Measurements from ENCODE around the gene PSMG3. TPM values are rescaled to one million over a fixed set of nuclear protein-coding genes. Genes with fewer than 3 reads are reported as not detected.
"Not testable (repeated sequence)": the region's sequence is repeated elsewhere in the genome, so short reads cannot be mapped to it uniquely, and the experiment has no call there.

Gene PSMG3
- total RNA-seq, 1 donor from 2014 or later: 20.3 TPM

- no peak overlapping the region for H3K4me3 ChIP-seq
- ATAC-seq: no peak
- no peak for DNase-seq
- H3K27me3 ChIP-seq: peaks cover 25% of the 10 kb centered on the region
- H3K9me3 ChIP-seq: peaks cover 7% of the 10 kb centered on the region
- TF ChIP-seq CTCF (IDR thresholded peaks at IDR 0.05): no peak
- H3K4me1 ChIP-seq: no peaks in the 10 kb centered on the region
- H3K27ac ChIP-seq: no peak overlapping the region
- intact Hi-C loops (cut with DNase I): no loop called here
- H3K36me3 ChIP-seq: no peaks in the 10 kb centered on the region
Measured at GRCh38 chr7:1587738-1588137, 17.9 kb upstream of the PSMG3 start.

- Histone ChIP-seq H3K9me3 (peaks cover 7% of the 10 kb centered on the region), H3K27me3 (peaks cover 18% of the 10 kb centered on the region), H3K36me3 (no peaks in the 10 kb centered on the region), H3K27ac (no peak overlapping the region), H3K4me1 (no peaks in the 10 kb centered on the region), H3K4me3 (no peak overlapping the region)
- no peak for ATAC-seq
- intact Hi-C loops (cut with DNase I): no loop called here
- no peak for TF ChIP-seq CTCF (IDR thresholded peaks at IDR 0.05)
- DNase-seq: no peak
Measured at GRCh38 chr7:1586827-1587705, 17.2 kb upstream of the PSMG3 start.

GRCh38 chr7:1586126-1586826 lies 16.4 kb upstream of the PSMG3 start:
- intact Hi-C loops (cut with DNase I): no loop called here
- no peak overlapping the region for H3K27ac ChIP-seq
- no peaks in the 10 kb centered on the region for H3K4me1 ChIP-seq
- no peaks in the 10 kb centered on the region for H3K36me3 ChIP-seq
- H3K4me3 ChIP-seq: no peak overlapping the region
- ATAC-seq (no peak), DNase-seq (no peak)
- H3K27me3 ChIP-seq: peaks cover 10% of the 10 kb centered on the region
- H3K9me3 ChIP-seq: peaks cover 7% of the 10 kb centered on the region
- no peak for TF ChIP-seq CTCF (IDR thresholded peaks at IDR 0.05)

GRCh38 chr7:1585142-1585981 lies 15.5 kb upstream of the PSMG3 start:
- DNase-seq (no peak), ATAC-seq (no peak)
- TF ChIP-seq CTCF (IDR thresholded peaks at IDR 0.05): no peak
- Histone ChIP-seq H3K36me3 (no peaks in the 10 kb centered on the region), H3K4me3 (no peak overlapping the region), H3K9me3 (peaks cover 7% of the 10 kb centered on the region), H3K4me1 (no peaks in the 10 kb centered on the region), H3K27ac (no peak overlapping the region), H3K27me3 (peaks cover 1% of the 10 kb centered on the region)
- intact Hi-C loops (cut with DNase I): no loop called here

GRCh38 chr7:1584700-1585099 lies 14.9 kb upstream of the PSMG3 start:
- Histone ChIP-seq H3K4me1 (no peaks in the 10 kb centered on the region), H3K27me3 (no peaks in the 10 kb centered on the region), H3K36me3 (no peaks in the 10 kb centered on the region), H3K27ac (no peak overlapping the region), H3K4me3 (no peak overlapping the region), H3K9me3 (peaks cover 7% of the 10 kb centered on the region)
- intact Hi-C loops (cut with DNase I): no loop called here
- no peak for TF ChIP-seq CTCF (IDR thresholded peaks at IDR 0.05)
- ATAC-seq (no peak), DNase-seq (no peak)

- ATAC-seq; H3K9me3 ChIP-seq; intact Hi-C loops (cut with DNase I): not testable (repeated sequence)
Measured at GRCh38 chr7:1583241-1583930, 13.6 kb upstream of the PSMG3 start.

More at GRCh38 chr7:1583241-1583930, 13.6 kb upstream of the PSMG3 start:
- H3K36me3 ChIP-seq, H3K27me3 ChIP-seq, H3K4me3 ChIP-seq, H3K4me1 ChIP-seq, DNase-seq, H3K27ac ChIP-seq: not testable (repeated sequence)
